NCI-H2196 treated with DMSO at 0.1 percent for 48 hours (cell line): ENCODE results near the gene NR1H3.
A peak's percentile ranks its signal among the peaks of the same experiment; 100 is the strongest.
"Not testable (repeated sequence)": the region's sequence is repeated elsewhere in the genome, so short reads cannot be mapped to it uniquely, and the experiment has no call there.

Source experiments
- DNase-seq: peaks from one replicate; lab custom pipeline; 2025; ENCODE audit not compliant: unreplicated experiment; lab: John Stamatoyannopoulos, UW

The NR1H3 gene

DNA sequence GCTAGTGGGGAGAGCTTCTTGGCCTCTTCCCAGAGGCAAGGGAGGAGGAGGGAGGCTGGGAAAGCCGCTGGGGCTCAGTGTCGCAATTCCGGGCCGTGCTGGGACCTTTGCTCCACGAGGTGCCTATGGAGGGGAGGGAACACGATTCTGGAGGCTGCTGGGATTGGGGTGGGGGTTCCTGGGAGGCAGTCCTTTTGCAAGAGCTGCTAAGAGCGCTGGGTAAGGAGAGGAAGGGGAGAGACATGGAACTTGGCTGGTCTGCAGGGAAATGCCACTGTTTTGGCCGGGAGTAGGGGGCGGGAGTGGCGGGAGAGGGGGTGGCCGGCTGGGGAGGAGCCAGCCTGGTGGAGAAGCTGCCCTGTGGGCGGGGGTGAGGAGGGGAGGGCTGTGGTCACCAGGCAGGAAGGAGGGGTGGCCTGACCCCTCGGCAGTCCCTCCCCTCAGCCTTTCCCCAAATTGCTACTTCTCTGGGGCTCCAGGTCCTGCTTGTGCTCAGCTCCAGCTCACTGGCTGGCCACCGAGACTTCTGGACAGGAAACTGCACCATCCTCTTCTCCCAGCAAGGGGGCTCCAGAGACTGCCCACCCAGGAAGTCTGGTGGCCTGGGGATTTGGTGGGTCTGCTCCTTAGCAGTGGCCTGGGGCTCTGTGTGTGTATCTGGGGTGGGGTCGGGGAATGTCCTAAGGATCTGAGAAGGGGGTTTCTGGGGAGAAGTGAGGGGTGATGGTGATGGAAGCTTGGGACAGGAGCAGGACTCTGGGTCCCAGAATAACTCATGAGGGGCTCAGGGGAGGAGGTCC lies at the start of gene NR1H3:
Gene NR1H3 (plus strand): TSS at position 480 of the 800 bp plus-strand sequence. CDS start 1,221 bp downstream, outside the sequence.
- DNase-seq = no peak

DNA sequence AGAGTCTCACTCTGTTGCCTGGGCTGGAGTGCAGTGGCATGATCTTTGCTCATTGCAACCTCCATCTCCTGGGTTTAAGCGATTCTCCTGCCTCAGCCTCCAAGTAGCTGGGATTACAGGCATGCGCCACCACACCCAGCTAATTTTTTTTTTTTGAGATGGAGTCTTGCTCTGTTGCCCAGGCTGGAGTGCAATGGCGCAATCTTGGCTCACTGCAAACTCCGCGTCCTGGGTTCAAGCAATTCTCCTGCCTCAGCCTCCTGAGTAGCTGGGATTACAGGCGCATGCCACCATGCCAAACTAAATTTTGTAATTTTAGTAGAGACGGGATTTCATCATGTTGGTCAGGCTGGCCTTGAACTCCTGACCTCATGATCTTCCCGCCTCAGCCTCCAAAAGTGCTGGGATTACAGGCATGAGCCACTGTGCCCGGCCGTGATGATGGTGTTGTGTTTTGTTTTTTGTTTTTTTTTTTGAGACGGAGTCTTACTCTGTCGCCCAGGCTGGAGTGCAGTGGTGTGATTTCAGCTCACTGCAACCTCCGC lies 49.7 kb upstream of the NR1H3 start:
- not testable (repeated sequence) for DNase-seq

DNA sequence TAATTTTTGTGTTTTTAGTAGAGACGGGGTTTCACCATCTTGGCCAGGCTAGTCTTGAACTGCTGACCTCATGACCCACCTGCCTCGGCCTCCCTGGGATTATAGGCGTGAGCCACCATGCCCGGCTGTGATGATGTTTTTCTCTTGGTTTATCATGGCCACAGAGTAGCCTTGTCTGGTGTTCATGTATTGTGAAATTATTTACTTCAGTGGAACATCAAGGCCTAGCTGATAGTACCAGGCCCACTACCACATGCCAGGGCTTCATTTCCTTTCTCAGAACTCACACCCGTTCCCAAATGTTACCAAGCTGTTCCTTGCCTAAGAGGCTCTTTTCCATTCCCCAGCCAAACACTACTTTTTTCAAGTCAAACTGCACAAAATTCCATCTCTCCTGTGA lies 49.2 kb upstream of the NR1H3 start:
- no peak for DNase-seq

DNA sequence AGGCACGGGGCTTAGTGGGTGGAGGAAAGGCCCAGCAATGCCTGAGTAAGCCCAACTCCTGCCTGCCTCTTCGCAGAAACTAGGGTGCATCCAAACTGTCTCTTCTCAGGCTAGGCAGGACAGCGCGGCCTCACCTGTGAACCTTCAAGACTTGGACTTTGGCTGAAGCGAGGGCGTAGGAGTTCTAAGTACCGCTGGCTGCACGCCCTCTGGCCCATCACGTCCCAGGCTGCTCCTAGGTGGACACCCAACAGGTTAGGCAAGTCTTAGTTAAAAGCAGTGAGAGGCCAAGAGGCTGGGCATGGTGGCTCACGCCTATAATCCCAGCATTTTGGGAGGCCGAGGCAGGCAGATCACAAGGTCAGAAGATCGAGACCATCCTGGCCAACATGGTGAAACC lies 44.9 kb upstream of the NR1H3 start:
- DNase-seq = no peak

DNA sequence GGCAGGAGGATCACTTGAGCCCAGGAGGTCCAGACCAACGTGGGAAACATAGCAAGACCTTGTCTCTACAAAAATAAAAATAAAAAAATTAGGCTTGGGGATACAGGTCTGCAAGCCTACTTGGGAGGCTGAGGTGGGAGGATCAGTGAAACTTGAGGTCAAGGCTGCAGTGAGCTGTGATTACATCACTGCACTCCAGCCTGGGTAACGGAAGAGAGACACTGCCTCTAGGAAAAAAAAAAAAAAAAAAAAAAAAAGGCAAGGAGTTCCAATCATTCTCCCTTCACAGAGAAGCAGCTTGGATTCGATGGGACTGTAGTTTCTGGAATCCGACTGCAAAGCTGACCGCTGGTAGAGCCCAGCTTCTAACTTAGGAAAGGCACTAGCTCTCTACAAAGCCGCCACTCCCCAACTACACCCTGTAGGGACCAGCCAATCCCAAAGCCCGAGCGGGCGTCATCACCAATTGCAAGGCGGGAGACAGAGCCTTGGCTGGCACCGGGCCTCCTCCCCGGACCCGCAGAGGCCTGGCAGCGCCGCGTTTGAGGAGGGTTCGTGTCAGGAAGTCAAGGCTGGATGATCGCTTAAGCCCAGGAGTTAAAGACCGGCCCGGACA lies 43.7 kb upstream of the NR1H3 start:
- DNase-seq = peak; percentile 93

DNA sequence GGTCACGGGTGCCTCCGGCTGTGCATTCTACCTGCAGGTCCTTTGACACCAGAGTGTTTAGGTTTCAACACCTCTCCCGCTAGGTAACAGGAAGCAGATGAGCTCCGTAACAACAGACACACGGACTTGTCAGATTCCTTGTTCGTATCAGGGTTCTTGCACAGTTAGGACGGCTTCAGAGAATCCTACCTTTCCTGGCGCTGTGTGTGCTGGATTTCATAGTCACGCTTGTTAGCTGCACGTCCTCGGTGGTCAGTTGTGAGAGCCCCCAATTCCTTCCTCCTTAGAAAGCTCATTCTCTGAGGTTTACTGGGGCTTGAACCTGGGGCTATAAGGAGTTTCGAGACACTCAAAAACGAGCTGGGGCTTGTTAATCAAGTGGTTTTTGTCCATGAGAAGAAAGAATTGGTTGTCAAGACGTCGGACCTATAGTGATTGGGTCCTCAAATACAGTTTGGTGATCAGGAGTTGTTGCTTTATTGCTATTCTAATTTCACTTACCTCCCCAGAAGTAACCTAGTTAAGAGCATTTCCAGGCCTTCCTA lies 42.4 kb upstream of the NR1H3 start:
- peak; percentile 50 for DNase-seq

DNA sequence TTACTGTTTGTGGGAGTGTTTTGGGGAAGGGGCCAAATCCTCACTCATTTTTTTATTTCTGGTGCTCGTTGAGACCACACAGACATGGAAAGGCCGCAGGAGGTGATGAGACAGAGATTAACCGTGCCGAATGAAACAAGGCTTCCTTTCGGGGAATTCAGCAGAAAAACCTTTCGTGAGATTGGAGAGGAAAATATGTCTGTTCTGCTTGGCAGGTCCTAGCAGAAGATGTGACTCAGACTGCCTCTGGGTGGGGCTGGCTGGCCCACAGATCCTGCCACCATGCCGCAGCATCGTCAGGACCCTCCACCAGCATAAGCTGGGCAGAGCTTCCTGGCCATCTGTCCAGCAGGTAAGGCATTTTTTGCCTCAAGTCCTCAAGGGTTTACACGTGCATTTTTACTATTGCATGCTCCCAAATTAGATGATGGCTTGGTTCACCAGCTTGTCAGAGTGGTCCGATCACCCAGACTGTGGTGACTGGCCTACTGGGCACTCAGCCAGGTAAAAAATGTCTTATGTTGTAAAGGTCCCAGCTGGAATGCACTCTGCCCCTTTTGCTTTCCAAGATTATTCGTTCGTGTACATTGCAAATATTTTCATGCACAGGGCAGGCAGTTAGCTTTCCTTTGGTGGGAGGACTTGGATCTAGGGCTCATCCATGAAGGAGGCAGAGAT lies 41.5 kb upstream of the NR1H3 start:
- no peak for DNase-seq

DNA sequence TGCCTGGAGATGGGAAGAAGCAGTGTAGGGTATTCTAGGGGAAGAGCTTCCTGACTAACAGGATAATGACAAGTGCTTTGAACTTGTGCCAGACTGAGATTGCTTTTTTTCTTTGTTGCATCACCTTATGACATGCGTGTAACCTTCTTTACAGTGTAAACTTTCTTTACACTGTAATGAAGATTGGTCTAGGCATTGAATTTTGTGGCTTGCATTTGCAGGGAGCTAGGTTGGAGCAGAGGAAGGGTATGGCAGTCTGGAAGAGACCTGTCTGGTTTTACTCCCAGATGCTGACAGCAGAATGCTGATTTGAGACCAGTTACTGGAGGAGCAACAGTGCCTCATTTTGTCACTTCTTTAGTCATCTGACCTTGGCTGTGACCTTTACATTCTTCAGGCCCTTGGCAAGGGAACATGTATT lies 37.4 kb upstream of the NR1H3 start:
- no peak for DNase-seq

DNA sequence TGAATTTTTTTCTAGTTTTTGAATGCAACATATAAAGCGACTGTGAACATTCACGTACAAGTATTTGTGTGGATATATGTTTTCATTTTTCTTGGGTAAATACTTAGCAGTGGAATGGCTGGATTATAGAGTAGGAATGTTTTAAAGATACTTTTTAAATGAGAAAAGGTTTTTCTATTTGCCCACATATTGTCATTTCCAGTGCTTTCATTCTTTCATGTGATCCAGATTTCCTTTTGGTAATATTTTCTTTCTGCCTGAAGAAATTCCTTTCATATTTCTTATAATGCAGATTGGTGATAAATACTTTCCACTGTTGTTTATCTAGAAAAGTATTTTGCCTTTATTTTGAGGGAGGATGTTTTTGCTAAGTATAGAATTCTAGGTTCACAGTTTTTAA lies 35.1 kb upstream of the NR1H3 start:
- no peak for DNase-seq

DNA sequence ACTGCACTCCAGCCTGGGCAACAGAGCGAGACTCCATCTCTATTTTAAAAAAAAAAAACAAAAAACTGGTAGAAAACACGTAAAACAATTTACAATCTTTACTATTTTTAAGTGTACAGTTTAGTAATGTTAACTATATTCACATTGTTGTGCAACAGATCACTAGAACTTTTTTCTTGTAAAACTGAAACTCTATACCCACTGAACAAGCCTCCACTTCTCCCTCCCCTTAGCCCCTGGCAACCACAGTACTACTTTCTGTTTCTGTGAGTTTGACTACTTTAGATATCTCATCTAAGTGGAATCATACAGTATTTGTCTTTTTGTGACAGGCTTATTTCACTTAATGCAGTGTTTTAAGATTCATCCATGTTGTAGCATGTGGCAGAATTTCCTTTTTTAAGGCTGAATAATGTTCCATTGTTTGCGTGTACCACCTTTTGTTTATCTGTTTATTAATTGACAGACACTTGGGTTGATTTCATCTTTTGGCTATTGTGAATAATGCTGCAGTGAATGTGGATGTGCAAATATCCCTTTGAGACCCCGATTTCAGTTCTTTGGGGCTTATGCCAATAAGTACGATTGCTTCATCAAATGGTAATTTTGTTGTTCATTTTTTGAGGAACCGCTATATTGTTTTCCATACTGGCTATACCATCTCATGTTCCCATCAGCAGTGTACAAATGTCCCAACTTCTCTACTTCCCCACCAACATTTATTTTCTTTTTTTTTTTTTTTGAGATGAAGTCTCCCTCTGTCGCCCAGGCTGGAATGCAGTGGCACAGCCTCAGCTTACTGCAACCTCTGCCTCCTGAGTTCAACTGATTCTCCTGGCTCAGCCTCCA lies 32.0 kb upstream of the NR1H3 start:
- no peak for DNase-seq

DNA sequence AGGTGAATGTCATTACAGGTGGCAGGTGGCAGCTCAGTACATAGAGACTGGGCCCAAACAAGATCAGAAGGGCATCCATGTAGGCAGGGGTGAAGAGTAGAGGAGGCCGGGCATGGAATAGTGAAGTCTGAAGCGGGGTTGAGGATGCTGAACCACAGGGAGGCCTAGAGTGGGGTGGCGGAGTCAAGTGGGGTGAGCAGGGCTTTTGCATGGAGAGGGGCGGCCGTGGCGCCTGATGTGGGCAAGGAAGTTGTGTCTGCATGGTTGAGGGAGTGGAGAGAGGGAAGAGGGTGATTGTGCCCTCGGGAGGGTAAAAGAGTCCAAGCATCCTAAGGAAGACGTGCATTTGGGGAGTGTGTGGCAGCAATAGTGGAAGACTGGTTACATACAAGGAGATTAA lies 28.6 kb upstream of the NR1H3 start:
- no peak for DNase-seq

DNA sequence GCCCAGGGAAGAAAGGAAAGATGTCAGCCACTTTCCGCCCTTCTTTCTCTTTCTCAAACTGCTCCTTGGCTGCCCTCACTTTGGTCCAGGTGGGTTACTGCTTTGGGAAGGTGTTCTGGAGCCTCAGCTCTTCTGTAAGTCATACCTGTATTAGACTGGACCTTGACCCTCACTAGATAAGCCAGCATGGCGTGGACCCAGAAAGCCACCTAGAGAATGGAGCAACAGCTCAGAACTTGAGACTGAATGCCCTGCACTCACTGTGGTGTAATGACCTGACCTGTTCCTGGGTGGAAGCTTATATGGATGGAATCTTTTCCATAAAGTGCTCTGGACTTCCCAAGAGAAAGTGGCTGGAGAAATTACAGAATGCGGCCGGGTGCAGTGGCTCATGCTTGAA lies 24.7 kb upstream of the NR1H3 start:
- no peak for DNase-seq

DNA sequence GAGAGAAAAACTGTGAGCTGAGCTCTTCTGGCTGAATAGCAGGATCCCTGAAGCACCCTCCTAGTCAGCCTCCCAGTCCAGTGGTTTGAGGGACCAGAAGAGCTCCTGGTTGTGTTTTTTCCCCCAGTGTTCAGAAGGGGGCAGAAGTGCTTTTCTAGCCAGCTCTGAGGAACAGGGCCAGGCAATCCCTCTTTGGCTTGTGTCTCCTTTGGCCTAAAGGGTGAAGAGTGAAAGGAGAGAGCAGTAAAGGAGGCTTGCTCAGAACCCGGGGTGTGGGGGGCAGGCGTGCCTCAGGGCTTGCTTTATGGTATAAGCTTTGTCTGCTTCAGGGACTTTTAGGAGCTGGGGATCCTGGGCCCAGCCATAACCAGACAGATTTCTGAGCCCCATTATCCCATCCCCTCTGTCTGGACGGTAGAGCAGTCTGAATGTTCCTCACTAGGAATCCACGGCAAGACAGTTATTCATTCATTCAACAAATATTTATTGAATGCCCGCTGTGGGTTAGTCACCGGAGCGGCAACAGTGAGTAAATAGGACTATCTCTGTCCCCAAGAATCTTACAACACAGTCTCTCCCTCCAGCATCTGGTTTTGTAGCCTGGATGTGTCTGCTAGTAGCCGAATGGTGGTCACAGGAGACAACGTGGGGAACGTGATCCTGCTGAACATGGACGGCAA lies 23.7 kb upstream of the NR1H3 start:
- peak; percentile 49 for DNase-seq

DNA sequence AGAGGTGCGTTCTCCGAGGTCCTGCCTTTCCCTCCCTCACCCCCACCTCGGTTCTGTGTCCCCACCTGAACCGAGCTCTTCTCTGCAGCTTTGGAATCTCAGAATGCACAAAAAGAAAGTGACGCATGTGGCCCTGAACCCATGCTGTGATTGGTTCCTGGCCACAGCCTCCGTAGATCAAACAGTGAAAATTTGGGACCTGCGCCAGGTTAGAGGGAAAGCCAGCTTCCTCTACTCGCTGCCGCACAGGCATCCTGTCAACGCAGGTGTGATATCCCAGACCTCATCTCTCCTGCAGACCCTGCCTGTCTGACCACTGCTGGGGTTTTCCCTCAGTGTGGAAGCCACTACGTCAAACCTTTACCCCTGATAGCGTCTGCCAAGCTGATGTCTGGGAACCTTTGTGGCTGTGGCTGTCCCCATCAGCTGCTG lies 23.1 kb upstream of the NR1H3 start:
- peak; percentile 73 for DNase-seq

DNA sequence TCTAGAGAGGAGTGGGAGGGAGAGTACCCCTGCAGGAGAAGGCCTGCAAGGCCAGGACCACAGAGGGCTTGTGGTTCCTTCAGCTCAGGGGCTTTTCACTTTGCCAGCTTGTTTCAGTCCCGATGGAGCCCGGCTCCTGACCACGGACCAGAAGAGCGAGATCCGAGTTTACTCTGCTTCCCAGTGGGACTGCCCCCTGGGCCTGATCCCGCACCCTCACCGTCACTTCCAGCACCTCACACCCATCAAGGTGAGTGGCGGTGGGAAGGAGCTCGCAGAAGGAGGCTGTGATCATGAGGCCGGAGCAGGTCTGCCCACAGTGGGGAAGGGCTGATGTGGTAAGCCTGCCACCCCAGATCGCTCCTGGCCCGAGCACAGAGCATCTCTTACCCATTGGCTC lies 22.6 kb upstream of the NR1H3 start:
- DNase-seq = no peak

DNA sequence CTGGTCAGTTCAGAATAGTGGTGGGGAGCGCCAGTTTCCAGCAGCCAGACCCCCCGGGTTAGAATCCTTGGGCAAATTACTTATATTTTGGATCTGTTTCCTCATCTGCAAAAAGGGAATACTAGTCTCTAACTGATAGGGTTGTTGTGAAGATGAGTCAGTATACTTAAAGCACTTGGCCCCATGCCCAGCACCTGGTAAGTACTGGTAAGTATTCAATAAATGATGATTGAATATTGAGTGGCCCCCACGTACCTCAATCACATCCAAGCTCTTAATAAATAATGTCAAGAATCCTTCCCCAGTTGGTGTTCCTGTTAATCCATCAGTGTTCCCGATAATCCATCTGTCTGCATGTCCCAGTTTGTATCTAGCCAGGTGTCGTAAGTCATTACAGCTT lies 21.3 kb upstream of the NR1H3 start:
- DNase-seq = peak; percentile 16

DNA sequence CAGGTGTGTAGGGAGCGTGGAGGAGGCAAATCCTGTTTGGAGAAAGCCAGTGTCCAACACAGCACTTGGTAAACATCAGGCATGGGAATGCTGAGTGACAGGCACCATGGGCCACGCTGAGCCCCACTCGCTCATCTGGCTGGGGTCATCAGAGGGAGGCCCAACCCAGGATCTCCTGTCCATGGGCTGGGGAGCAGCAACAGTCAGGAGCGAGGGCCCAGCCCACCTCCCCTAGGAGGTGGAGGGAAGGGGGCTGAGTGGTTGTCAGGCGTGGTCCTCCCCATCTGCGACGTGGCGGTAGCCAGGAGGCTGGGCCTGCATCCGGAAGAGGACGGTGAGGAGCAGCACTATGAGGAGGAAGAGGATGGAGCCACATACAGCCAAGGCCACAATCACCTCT lies 17.9 kb upstream of the NR1H3 start:
- no peak for DNase-seq

DNA sequence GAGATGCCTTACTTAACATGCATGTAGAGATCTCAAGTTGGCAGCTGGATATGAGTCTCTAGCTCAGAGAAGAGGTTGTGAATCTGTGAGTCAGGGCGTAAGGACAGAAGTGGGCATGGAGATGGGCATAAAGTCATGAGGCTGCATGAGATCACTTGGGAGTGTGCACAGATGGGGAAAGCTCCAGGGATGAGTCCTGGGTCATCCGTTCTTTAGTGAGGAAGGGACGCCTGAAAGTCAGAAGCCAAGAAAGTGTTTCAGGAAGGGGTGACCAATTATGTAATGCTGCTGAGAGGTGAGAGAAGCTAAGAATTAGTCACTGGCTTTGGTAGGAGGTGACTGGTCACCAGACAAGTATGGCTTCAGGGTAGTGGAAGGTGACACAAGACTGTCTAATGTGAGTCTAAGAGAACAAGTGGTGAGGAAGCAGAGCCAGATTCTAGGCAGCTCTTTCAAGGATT lies 15.9 kb upstream of the NR1H3 start:
- DNase-seq = no peak

DNA sequence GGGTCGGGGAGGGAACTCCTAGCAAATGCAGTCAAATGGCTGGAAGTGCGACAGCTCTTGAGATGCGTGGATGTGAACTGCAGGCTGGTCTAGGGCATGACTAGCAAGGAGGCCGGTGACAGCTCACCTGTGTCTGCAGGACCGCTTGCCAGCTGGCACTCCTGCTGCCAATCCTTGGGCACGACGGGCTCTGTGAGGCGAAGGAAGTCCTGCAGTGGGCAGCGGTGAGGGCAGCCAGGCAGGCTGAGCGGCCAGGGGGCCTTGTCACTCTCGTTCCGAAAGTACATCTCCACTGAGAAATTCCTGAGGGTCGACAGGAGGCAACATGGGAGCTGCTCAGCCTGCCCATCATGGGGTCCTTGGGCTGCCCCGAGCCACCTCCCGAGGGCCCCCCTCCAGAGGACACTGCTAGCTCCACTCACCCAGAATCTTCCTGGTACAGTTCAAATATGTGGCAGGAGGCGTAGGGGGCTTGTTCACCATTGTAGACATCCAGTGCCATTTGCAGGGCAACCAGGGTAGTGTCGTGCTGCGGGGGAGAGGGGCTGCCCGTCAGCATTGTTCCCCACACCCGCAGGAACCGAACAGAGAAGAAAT lies 15.1 kb upstream of the NR1H3 start:
- no peak for DNase-seq

DNA sequence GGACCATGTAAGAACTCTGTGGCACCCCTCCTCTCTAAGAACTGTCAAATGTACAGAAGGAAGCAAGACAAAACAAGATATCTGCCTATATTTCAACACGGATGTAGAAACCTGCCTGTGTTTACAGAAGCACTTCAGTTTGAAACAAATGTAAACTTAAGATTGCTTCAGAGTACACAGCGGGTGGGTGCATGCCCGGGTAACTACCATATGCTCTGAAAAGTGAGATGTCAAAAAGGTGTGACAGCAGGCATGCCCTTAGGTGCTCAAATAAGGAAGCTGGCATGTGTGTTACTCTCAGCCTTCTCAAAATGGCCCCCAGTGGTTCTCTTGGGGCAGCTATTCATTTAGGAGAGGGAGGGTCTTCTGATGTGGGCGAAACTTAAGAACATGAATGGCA lies 14.3 kb upstream of the NR1H3 start:
- DNase-seq = no peak
